ENCODE results near the gene KCNQ4. TPM values are rescaled to one million over a fixed set of nuclear protein-coding genes. Genes with fewer than 3 reads are reported as not detected.

The KCNQ4 gene
- total and polyA plus RNA-seq, 2 of the 4 experiments (the other 2 are of a cell fraction), result 0.07 TPM; not detected in 1

DNA sequence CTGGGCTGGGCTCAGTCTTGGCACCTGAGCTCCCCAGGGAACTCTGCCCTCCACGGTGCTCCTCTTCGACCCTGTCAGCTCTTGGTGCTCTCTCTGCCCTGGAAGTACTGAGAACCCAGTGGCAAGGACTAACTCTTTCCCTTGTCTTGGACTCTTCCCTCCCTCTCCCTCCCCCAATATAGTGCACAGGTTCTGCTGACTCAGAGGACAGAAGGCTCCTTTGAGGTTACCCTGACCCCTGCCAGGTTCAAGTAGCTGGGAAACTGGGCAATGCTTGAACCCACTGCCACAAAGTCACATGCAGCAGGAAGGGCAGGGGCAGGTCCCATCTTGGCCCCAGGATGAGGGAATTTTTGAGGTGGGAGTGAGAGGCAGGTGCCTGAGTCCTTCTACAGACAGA, 20.3 kb downstream of the KCNQ4 start:
- POLR2A ChIA-PET (ENCODE audit: unreplicated experiment), result no interaction called here
- no peak for ATAC-seq (ENCODE audit: low read depth)
- dilution Hi-C loops (cut with HindIII; ENCODE audit: low sequenced_read_pairs, unreplicated experiment), result no loop called here
- Histone ChIP-seq H3K56ac (ENCODE audit: extremely low read depth, insufficient read depth, low read length) (no peak overlapping the region), H3K9ac (ENCODE audit: low read depth, low read length) (no peak overlapping the region), H2AK9ac (replicated peaks; ENCODE audit: low read depth, low read length, poor library complexity) (no peak overlapping the region), H2AFZ (replicated peaks; ENCODE audit: low read length, poor library complexity) (no peak overlapping the region), H2BK20ac (ENCODE audit: low read depth, low read length) (no peak overlapping the region), H3K4me1 (ENCODE audit: control insufficient read depth, insufficient read depth, low read length) (peaks cover 11% of the 10 kb centered on the region), H3K14ac (replicated peaks; ENCODE audit: low read depth, low read length) (no peak overlapping the region), H2AK5ac (ENCODE audit: low read depth, low read length) (no peak overlapping the region), H3K27ac (ENCODE audit: insufficient read depth, low read length) (no peak overlapping the region), H3K9me3 (ENCODE audit: control insufficient read depth, insufficient read depth, low read length) (no peaks in the 10 kb centered on the region), H3K36me3 (ENCODE audit: control insufficient read depth, insufficient read depth, low read length) (no peaks in the 10 kb centered on the region), H4K5ac (ENCODE audit: low read depth, low read length) (no peak overlapping the region), H4K20me1 (ENCODE audit: insufficient read depth, low read length) (no peaks in the 10 kb centered on the region), H3K23ac (ENCODE audit: low read depth, low read length) (no peak overlapping the region), H3K4me2 (ENCODE audit: low read depth, low read length) (no peak overlapping the region), H2BK120ac (ENCODE audit: low read depth, low read length) (no peak overlapping the region), H4K8ac (ENCODE audit: low read depth in 2 of 2, low read length in 2 of 2) (no peak overlapping the region), H3K18ac (ENCODE audit: low read depth, low read length) (no peak overlapping the region), H2BK15ac (ENCODE audit: low read depth, low read length) (no peak overlapping the region), H3K9me1 (ENCODE audit: insufficient read depth, low read length) (no peaks in the 10 kb centered on the region; the same call in 1 of the 2 replicates), H3K4me3 (ENCODE audit: insufficient read depth, low read depth, low read length) (no peak overlapping the region), H4K91ac (ENCODE audit: insufficient read depth, low read depth, low read length) (no peak overlapping the region), H3K79me1 (ENCODE audit: low read depth in 1 of 2, low read length in 2 of 2) (no peaks in the 10 kb centered on the region), H2BK5ac (ENCODE audit: low read depth, low read length, poor library complexity, severe bottlenecking) (no peak overlapping the region), H3K27me3 (ENCODE audit: control insufficient read depth, insufficient read depth, low read length) (peaks cover 31% of the 10 kb centered on the region), H3K4ac (ENCODE audit: low read depth, low read length) (no peak overlapping the region)
- TF ChIP-seq NFE2L2 (IDR thresholded peaks at IDR 0.05; ENCODE audit: low read depth, low read length), result no peak
- TF ChIP-seq, protein P1, sequence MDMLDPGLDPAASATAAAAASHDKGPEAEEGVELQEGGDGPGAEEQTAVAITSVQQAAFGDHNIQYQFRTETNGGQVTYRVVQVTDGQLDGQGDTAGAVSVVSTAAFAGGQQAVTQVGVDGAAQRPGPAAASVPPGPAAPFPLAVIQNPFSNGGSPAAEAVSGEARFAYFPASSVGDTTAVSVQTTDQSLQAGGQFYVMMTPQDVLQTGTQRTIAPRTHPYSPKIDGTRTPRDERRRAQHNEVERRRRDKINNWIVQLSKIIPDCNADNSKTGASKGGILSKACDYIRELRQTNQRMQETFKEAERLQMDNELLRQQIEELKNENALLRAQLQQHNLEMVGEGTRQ (IDR thresholded peaks at IDR 0.05; ENCODE audit: low read depth, low read length), result no peak
- TF ChIP-seq, protein P2, sequence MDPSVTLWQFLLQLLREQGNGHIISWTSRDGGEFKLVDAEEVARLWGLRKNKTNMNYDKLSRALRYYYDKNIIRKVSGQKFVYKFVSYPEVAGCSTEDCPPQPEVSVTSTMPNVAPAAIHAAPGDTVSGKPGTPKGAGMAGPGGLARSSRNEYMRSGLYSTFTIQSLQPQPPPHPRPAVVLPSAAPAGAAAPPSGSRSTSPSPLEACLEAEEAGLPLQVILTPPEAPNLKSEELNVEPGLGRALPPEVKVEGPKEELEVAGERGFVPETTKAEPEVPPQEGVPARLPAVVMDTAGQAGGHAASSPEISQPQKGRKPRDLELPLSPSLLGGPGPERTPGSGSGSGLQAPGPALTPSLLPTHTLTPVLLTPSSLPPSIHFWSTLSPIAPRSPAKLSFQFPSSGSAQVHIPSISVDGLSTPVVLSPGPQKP (IDR thresholded peaks at IDR 0.05; ENCODE audit: borderline replicate concordance, low read depth, low read length), result no peak
- TF ChIP-seq POLR2A (IDR thresholded peaks at IDR 0.05; ENCODE audit: low read depth, low read length), result no peak
- no peak for TF ChIP-seq RAD21 (IDR thresholded peaks at IDR 0.05; ENCODE audit: low read length)
- TF ChIP-seq MAFK (IDR thresholded peaks at IDR 0.05; ENCODE audit: low read depth, low read length), result no peak
- TF ChIP-seq RCOR1 (IDR thresholded peaks at IDR 0.05; ENCODE audit: insufficient replicate concordance, low read length), result no peak
- TF ChIP-seq SMC3 (IDR thresholded peaks at IDR 0.05; ENCODE audit: low read depth, low read length), result no peak
- TF ChIP-seq, protein P3, sequence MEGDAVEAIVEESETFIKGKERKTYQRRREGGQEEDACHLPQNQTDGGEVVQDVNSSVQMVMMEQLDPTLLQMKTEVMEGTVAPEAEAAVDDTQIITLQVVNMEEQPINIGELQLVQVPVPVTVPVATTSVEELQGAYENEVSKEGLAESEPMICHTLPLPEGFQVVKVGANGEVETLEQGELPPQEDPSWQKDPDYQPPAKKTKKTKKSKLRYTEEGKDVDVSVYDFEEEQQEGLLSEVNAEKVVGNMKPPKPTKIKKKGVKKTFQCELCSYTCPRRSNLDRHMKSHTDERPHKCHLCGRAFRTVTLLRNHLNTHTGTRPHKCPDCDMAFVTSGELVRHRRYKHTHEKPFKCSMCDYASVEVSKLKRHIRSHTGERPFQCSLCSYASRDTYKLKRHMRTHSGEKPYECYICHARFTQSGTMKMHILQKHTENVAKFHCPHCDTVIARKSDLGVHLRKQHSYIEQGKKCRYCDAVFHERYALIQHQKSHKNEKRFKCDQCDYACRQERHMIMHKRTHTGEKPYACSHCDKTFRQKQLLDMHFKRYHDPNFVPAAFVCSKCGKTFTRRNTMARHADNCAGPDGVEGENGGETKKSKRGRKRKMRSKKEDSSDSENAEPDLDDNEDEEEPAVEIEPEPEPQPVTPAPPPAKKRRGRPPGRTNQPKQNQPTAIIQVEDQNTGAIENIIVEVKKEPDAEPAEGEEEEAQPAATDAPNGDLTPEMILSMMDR (conservative IDR thresholded peaks at IDR 0.05; ENCODE audit: low read depth, low read length), result no peak
- TF ChIP-seq CEBPB (IDR thresholded peaks at IDR 0.05; ENCODE audit: low read depth, low read length), result no peak
- TF ChIP-seq BHLHE40 (IDR thresholded peaks at IDR 0.05; ENCODE audit: low read depth, low read length), result no peak
- no peak for TF ChIP-seq MXI1 (IDR thresholded peaks at IDR 0.05; ENCODE audit: borderline replicate concordance, low read depth, low read length)
- no peak for TF ChIP-seq CHD1 (IDR thresholded peaks at IDR 0.05; ENCODE audit: low read depth, low read length)
- TF ChIP-seq FOS (IDR thresholded peaks at IDR 0.05; ENCODE audit: low read depth, low read length), result no peak
- TF ChIP-seq MAZ (IDR thresholded peaks at IDR 0.05; ENCODE audit: borderline replicate concordance, low read depth, low read length), result no peak
- TF ChIP-seq RFX5 (IDR thresholded peaks at IDR 0.05; ENCODE audit: low read depth, low read length), result no peak
- WGBS, 2 experiments (ENCODE audit: extremely low coverage in 2 of 2, insufficient read length in 1 of 2), result no CpG with 5 or more reads among the region's 2 CpGs
- in situ Hi-C loops (cut with MboI; ENCODE audit: low sequenced_read_pairs), result no loop called here
- CTCF ChIA-PET, result no interaction called here
- no TSS peak for BruUV-seq (replicated peaks)
- DNase-seq, result no peak
- intact Hi-C loops (cut with micrococcal nuclease), result no loop called here

All from IMR-90 (cell line).